HEK293T (cell line): ENCODE data around the gene SERGEF.

ENCODE experiments used
- BHLHE40 ChIP-seq: fragments of 450-650 bp; IDR thresholded peaks from 2 replicates; pipeline ENCODE4 v1.6.1; 2016; ENCODE audit warnings: mild to moderate bottlenecking, moderate library complexity, borderline replicate concordance
- SP1 ChIP-seq: fragments of 450-650 bp; IDR thresholded peaks from 2 replicates; pipeline ENCODE4 v1.6.1; 2017

DNA sequence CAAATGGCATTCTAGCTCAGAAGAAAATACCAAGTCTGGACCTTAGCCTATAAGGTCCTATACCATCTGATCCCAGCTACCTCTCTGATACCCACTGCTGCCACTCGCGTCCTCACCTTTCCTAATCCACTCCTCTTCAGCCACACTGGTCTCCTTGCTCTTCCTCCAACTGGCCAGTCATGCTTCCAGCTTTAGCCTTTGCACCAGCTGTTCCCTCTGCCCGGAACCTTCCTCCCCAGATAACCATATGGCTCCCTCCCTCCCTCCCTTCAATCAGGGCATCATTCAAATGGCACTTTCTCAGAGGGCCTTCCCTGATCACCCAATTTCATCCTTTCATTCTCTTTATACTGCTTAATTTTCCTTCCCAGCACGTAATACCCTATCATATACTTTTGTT is 210.4 kb downstream of the SERGEF start:
- no peak for TF ChIP-seq BHLHE40
- no peak for TF ChIP-seq SP1
